GM23338 (cell line): ENCODE data around the gene MRPS5.

Experiments used
- POLR2AphosphoS5 ChIP-seq: IDR thresholded peaks from 2 replicates; pipeline ENCODE4 v1.6.1; 2016; ENCODE audit warnings: antibody characterized with exemption, low read depth
- STAT1 ChIP-seq: IDR thresholded peaks from one replicate; pipeline ENCODE4 v1.6.1; 2016; ENCODE audit warnings: antibody characterized with exemption; ENCODE audit not compliant: unreplicated experiment
- TF ChIP-seq, protein P1 (sequence below), 2 experiments: fragments of 200-600 bp in 1 of 2; sonication (generic) in 1 of 2; conservative IDR thresholded peaks; 2 replicates each; pipeline versions ENCODE4 v1.5.1 to v1.6.1; 2016 to 2017; ENCODE audit warnings: antibody characterized with exemption in 2 of 2, low read depth in 2 of 2, mild to moderate bottlenecking in 2 of 2, moderate library complexity in 1 of 2

DNA sequence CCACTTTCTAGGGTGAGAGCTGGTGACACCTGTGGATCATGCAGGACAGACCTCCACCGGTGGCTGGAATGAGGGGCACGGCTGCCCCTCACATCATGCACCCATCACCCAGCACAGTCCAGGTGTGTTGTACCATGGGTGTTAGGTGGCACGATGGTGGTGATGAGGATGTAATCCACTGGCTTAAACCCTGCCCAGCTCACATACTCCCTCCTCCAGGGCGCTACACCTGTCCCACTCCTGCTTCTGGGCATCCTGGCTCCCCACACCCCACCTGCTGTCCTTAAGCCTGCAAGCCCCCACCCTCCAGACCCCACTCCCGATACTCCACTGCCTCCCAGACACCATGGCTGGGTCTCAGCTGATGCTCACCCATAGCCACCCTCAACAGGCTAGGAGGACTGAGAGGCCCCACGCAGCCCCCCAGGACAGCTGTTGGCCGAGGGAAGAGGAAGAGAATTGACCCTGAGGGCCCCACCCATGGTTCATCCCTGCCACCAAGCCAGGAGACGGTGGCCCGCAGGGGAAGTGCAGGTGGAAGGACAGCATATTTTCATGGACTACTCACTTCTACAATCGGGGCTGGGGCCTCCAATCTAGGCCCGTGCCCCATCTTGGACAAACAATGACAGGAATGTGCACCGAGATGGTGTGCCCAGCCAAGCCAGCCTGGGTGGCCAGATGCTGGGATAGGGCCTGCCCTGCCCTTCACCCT is 61.8 kb downstream of the MRPS5 start:
- no peak for TF ChIP-seq POLR2AphosphoS5
- TF ChIP-seq, protein P1, sequence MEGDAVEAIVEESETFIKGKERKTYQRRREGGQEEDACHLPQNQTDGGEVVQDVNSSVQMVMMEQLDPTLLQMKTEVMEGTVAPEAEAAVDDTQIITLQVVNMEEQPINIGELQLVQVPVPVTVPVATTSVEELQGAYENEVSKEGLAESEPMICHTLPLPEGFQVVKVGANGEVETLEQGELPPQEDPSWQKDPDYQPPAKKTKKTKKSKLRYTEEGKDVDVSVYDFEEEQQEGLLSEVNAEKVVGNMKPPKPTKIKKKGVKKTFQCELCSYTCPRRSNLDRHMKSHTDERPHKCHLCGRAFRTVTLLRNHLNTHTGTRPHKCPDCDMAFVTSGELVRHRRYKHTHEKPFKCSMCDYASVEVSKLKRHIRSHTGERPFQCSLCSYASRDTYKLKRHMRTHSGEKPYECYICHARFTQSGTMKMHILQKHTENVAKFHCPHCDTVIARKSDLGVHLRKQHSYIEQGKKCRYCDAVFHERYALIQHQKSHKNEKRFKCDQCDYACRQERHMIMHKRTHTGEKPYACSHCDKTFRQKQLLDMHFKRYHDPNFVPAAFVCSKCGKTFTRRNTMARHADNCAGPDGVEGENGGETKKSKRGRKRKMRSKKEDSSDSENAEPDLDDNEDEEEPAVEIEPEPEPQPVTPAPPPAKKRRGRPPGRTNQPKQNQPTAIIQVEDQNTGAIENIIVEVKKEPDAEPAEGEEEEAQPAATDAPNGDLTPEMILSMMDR (conservative IDR thresholded peaks at IDR 0.05; ENCODE audit: low read depth in 2 of 2), result no peak
- no peak for TF ChIP-seq STAT1
